HG03060 (cell line): ENCODE results near the gene COL25A1.
A peak's percentile ranks its signal among the peaks of the same experiment; 100 is the strongest.

Experiments
- ATAC-seq: cut with Tn5 transposase; IDR thresholded peaks from one replicate; pipeline ENCODE4 v1.9.1; 2021; ENCODE audit warnings: low read depth, moderate number of reproducible peaks; ENCODE audit not compliant: unreplicated experiment

COL25A1 gene

DNA sequence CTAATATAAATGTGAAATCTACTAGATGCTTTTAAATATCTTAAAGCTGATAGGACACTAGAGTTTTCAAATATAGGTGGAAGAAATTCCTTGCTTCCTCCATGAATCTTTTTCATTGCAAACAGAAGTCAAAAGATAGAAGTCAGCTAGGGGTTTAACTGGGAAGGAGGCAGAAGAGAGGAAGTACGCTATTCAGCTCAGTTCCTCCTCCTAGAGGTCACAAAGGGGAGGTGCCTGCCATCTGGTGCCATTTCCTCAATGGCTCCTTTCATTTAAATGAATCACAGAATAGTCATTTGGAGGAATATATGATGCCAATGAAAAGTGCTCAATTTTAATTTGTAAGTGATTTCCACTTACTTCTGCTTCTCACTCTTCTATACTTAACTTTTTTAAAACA lies 8.5 kb downstream of the COL25A1 start:
- peak; percentile 74 for ATAC-seq

- ATAC-seq = no peak
These were observed 10.7 kb downstream of the COL25A1 start for GRCh38 chr4:109291707-109292238.

DNA sequence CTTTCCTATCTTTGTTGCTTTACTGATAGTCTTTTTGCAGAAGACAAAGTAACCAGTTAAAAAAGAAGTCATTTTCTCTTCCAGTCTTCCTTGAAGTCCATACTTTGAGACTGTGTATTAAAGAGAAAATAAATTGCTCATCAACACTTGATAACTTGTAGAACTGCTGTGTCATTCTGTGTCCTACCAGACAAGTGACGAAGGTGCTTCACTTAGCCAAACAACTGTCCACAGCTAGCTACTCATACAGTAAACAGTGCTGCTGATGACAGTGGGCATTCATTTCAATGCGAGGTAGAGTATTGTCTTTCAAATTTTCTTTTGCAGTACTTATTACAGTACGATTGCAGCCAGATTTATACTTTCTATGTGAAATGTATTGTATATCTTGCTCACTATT lies 11.5 kb downstream of the COL25A1 start:
- ATAC-seq = no peak

DNA sequence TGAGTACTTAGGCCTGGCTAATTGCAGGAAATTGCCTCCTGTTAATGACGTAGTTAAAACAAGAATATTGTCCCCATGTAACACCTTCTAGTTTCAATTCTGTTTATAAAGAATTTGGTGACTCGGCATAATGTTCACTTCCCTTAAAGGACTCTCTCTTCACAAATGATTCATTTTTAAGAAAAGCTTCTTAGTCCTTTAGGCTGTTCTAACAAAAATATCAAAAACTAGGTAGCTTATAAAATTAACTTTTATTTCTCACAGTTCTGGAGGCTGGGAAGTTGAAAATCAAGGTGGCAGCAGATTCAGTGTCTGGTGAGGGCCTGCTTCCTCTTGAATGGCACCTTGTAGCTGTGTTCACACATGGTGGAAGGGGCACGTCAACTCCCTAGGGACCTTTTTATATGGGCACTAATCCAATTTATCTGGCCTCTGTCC lies 23.8 kb downstream of the COL25A1 start:
- ATAC-seq = peak; percentile 84

GRCh38 chr4:109276482-109277095 lies 25.9 kb downstream of the COL25A1 start:
- peak; percentile 33 for ATAC-seq

GRCh38 chr4:109275066-109275745 lies 27.3 kb downstream of the COL25A1 start:
- no peak for ATAC-seq

GRCh38 chr4:109266891-109267290 lies 35.6 kb downstream of the COL25A1 start:
- no peak for ATAC-seq

GRCh38 chr4:109266236-109266635 lies 36.2 kb downstream of the COL25A1 start:
- no peak for ATAC-seq

- no peak for ATAC-seq
These were observed 38.7 kb downstream of the COL25A1 start for GRCh38 chr4:109263721-109264120.

GRCh38 chr4:109256818-109257217 lies 45.6 kb downstream of the COL25A1 start:
- no peak for ATAC-seq

- ATAC-seq = no peak
These were observed 47.6 kb downstream of the COL25A1 start for GRCh38 chr4:109254845-109255244.

GRCh38 chr4:109251396-109251795 lies 51.1 kb downstream of the COL25A1 start:
- ATAC-seq = no peak

GRCh38 chr4:109248322-109248900 lies 54.0 kb downstream of the COL25A1 start:
- ATAC-seq = no peak

DNA sequence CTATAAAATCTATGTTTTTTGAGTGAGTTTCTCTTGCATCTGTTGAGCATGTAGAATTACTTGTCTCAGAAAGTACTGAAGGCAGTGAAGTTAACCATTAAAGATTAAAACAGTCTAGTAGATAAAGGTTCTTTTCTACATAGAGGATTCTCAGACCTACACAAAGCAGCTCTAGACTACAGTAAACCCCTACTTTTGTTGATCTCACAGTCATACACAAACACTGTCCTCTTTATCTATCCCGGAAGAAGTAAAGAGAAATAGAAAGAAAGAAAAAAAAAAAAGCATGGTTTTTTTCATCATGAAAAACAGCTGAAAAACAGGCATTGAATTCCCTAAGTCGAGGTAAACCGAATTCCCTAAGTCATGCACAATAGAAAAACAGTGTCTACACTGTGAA lies 58.6 kb downstream of the COL25A1 start:
- no peak for ATAC-seq

GRCh38 chr4:109238746-109239145 lies 63.7 kb downstream of the COL25A1 start:
- ATAC-seq = no peak

DNA sequence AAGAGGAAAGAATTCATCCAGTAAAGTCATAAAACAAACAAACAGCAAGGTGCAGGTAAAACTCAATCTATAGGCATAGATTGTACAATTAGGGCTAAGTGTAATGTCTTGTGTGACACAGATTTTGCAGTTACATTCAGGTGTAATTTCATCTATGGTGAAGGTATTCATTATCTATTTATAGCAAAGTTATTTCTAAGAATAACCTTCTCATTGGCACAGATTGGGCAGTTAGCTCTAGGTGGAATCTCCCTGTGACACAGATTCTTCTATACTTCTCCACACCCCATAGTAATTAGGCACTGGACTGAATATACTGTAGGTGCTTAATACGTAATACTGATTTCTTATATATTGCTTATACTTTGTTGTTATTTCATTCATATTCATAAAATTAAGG lies 66.8 kb downstream of the COL25A1 start:
- ATAC-seq = no peak

DNA sequence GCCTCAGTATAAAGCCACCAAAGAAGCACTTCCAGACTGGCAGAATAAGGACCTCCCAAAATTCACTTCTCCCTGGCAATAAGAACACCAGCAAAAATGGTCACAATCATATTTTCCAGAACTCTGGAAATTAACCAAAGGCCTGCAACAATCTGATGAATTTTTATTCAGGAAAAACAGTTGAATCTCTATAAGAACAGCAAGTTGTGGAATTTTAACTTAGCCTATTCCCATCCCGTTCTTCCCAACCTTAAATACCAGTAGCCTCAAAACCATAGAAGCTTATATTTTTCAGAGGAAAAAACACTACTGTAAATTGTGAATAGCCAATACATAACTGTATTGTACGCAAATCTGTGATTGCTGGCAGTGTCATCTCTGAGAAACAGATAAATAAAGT lies 67.9 kb downstream of the COL25A1 start:
- ATAC-seq = no peak

- ATAC-seq = no peak
These were observed 68.9 kb downstream of the COL25A1 start for GRCh38 chr4:109233570-109233969.

DNA sequence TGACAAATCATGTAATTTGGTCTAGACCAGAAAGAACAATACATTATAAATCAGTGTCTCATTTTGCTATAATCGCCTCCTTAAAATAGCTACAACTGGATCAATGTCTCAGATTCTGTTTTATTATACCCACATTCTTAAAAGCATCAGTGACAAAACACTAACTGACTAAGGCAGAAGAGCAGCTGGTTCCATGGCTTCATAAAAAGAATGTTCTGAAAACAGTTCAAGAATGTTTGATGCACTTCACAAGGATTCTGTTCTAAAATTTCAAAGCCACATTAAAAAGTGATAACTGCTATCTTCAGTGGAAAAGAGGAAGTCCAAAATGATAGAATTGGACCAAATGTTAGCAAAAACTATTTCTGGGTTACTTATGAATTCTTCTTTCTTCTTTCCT lies 69.8 kb downstream of the COL25A1 start:
- no peak for ATAC-seq

DNA sequence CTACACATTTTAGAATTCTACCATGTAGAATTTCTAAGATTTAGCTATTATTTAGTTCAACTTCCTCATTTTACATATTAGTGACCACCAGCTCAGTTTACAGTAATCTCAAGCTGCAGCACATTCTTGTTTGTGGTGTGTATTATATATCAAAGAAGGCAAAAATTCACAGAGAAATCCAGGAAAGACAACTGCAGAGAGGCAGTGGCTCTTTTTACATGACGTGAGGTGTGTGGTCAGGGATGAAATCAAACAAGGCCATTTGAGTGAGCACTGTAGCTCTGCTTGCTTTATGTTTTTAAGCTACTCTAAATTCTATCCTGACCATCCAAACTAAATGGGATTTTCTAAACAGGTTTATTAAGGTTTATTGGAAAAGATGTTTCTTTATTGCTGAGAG lies 71.1 kb downstream of the COL25A1 start:
- no peak for ATAC-seq

GRCh38 chr4:109229028-109229427 lies 73.4 kb downstream of the COL25A1 start:
- no peak for ATAC-seq

DNA sequence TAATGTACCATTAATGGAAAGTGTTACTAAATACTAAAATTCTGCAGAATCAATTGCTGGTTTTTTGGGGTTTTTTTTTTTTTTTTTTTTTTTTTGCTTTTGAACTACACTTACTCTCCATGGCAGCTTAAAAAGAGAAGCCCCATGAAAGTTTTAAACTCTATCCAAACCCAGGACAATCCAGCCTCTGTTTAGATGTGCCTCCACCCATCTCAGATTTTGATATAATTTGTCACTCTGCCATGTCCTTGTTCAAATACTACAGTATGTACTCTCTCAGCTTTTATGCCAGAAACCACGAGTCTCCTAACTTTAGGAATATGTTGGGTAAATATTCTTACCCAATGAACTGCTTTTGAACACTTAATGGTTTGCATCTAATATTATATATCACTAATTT lies 84.2 kb downstream of the COL25A1 start:
- ATAC-seq = no peak
